GM18519 (cell line): ENCODE data around the gene TREML2.
"Not testable (repeated sequence)": the region's sequence is repeated elsewhere in the genome, so short reads cannot be mapped to it uniquely, and the experiment has no call there.

Experiments used
- ATAC-seq: cut with Tn5 transposase; IDR thresholded peaks from one replicate; pipeline ENCODE4 v1.9.1; 2021; ENCODE audit warnings: mild to moderate bottlenecking, moderate library complexity; ENCODE audit not compliant: unreplicated experiment, low FRiP score

TREML2 gene

DNA sequence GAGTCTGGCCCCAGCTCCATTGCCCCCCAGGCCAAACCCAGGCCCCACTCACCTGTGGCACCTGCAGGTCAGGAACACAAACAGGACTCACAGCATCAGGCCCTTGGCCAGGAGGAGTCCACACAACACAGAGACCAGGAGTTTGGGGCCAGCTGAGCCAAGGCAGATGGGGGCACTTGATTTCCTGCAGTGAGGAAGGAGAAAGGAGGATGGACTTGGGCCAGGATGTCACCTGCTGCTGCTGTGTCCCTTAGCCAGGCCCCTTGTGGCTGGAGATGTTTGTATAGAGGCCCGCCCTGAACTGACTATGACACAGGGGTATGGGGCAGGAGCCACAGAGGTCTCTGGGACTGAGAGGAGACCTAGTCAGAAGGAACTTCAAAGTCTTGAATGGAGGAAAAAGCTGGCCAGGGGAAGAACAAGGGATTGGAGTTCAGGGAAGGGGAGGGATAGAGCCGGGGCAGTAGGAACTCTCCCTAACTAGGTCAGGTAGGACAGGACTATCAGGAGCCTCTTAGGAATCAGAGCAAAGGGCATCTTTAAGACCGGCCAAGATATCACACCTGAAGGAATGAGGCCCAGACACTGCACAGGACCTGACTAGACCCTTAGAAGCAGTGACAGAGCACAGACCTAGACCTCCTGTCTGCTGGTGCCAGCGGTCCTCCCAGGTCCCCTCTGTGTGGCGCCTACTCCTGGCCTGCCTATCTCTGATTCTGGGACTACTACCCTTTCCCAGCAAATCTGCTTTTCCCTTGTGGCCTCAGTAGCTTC lies 8.8 kb upstream of the TREML2 start:
- ATAC-seq: no peak

DNA sequence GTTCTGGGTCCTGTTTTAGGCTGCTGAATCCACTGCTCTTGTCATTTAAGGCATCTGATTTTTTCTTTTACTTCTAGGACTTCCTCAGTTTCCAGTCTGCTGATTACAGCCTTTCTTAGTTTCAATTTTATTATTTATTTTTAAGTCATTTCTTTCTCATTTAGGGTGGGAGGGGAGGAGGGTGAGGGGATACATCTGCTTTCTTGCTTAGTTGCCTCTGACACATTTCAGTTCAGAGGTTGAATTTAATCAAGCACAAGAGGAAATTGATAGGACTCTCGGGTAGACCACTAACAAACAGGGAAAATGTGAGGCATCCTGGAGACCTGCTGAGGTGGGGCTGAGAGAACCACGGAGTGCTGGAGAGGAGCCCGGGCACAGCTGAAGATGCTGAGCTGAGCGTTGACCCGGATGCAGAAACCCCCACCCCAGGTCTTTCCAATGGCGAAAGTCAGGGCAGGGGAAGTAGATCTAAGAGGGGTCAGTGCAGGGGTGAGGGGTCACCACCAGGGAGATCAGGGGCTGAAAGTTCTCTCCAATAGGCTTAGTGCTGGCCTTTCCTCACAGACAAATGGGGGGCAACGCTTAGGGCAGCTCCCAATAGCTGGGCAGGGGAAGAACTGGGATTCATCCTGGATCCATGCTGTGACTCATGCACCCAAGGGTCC lies 7.6 kb upstream of the TREML2 start:
- ATAC-seq: no peak

DNA sequence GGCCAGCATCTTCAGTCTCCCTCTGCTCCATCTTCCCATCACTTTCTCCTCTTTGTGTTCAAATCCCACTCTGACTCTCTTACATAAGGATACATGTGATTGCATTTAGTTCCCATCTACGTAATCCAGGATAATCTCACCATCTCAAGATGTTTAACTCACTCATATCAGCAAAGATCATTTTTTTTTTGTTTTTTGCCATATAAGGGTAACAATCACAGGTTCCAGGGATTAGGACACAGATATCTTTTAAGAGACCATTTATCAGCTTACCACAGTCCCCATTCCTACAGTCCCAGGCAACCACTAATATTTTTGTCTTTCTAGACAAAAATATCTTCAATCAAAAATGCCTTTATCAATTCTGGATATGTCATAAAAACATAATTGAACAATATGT lies 3.2 kb upstream of the TREML2 start:
- no peak for ATAC-seq

DNA sequence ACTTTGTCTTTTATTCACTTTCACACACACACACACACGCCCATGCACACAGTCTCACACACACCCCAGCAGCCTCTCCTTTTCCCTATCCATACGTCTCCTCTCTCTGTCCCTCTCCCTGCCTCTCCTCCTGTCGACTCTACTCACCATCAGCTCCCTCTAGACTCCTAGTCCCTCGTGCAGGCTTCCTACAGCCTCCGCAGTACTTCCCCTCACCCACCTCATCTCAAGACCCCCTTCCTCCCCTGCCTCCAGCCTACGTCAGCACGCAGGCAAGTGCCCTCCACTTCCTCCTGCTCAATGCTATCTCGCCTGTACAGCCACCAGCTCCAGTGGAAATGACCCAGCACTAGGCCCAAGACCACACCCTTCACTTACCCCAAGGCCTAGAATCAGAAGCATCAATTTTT lies 820 bp upstream of the TREML2 start:
- no peak for ATAC-seq

DNA sequence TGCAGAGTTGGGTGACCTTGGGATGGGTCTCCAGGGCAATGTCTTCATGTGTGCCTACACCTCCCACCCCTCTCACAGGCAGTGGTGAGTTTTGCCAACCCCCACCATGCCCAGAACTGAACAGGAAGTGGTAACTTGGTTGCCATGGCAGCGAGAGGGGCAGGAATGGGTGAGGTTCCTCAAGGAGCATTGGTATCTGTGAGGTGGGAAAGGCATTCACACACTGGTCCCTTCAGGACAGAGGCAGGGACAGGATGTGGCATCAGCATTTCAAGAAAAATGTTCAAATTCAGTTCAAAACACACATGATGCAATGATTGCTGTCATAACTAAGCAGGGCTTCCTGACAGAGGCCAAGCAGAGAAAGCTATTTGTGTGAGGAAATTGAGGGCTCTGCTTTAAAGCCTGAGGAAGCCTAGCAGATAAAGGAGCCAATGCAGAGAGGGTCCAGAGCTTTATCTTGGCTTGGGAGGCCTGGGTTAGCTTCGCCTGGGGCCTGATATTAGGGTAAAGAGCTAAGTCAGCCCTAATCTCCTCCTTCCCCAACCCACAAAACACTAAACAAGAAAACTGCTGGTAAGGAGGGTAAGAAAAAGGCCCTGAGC lies 551 bp downstream of the TREML2 start:
- ATAC-seq: no peak

- peak; percentile 40 for ATAC-seq
Observed at GRCh38 chr6:41199552-41200246, 1.2 kb downstream of the TREML2 start.

GRCh38 chr6:41197234-41197633 lies 3.7 kb downstream of the TREML2 start:
- no peak for ATAC-seq

GRCh38 chr6:41194386-41194785 lies 6.6 kb downstream of the TREML2 start:
- no peak for ATAC-seq

- ATAC-seq: no peak
Observed at GRCh38 chr6:41193884-41194283, 7.1 kb downstream of the TREML2 start.

- ATAC-seq: no peak
Observed at GRCh38 chr6:41193171-41193734, 7.7 kb downstream of the TREML2 start.

- ATAC-seq: no peak
Observed at GRCh38 chr6:41191569-41191968, 9.4 kb downstream of the TREML2 start.

- ATAC-seq: no peak
Observed at GRCh38 chr6:41190791-41191190, 10.2 kb downstream of the TREML2 start.

- no peak for ATAC-seq
Observed at GRCh38 chr6:41189967-41190366, 11.0 kb downstream of the TREML2 start.

DNA sequence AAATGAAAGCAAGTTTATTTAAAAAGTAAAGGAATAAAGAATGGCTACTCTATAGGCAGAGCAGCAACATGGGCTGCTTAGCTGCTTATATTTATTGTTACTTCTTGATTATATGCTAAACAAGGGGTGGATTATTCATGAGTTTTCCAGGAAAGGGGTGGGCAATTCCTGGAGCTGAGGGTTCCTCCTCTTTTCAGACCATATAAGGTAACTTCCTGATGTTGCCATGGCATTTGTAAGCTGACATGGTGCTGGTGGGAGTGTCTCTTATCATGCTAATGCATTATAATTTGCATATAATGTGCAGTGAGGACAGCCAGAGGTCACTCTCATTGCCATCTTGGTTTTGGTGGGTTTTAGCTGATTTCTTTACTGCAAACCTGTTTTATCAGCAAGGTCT lies 11.9 kb downstream of the TREML2 start:
- not testable (repeated sequence) for ATAC-seq

- ATAC-seq: no peak
Observed at GRCh38 chr6:41187924-41188886, 12.7 kb downstream of the TREML2 start.

DNA sequence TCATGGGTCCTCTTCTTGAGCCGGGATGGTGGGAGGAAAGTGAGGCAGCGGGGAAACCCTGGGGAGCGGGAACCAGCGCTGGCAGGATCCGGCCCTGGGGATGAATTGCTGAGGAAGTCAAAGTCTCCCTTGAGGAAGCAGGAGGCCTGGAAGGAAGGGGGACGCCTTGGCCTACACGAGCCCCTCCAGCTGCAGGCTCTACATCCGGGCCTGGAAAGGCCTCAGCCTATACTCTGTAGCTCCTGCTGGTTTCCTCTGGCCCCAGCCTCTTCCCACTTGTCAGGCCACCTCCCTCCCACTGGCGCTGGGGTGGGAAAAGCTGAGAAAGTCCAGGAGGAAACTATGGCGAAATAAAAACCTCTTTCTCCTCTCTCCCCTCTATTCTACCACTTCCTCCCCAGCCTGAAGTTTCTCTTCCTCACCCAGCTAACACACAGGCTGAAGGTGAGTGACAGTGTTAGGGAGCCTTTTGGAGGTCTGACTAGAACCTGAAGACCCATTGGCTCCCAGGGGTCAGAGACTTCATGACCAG lies 14.9 kb downstream of the TREML2 start:
- no peak for ATAC-seq

DNA sequence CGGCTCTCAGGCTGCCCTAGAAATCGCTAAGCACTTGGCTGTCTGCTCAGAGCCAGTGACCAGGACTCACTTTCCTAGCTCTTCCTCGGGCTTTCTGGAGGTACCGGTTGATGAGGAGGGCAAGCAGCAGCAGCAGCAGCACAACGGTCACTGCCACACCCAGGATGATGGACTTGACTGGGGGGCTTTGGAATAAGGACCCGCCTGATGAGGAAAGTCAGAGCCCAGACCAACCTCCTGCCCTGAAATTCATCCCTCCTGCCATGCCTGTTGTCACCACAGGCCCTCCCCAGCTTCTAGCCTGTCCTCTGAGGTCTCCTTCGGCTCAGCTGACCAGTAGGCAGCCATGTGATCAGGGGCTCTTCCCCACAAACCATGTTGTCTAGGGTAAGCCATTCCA lies 16.2 kb downstream of the TREML2 start:
- no peak for ATAC-seq

GRCh38 chr6:41182069-41183034 lies 18.6 kb downstream of the TREML2 start:
- no peak for ATAC-seq
